ENCODE measurements around the gene FOXJ1.

DNA sequence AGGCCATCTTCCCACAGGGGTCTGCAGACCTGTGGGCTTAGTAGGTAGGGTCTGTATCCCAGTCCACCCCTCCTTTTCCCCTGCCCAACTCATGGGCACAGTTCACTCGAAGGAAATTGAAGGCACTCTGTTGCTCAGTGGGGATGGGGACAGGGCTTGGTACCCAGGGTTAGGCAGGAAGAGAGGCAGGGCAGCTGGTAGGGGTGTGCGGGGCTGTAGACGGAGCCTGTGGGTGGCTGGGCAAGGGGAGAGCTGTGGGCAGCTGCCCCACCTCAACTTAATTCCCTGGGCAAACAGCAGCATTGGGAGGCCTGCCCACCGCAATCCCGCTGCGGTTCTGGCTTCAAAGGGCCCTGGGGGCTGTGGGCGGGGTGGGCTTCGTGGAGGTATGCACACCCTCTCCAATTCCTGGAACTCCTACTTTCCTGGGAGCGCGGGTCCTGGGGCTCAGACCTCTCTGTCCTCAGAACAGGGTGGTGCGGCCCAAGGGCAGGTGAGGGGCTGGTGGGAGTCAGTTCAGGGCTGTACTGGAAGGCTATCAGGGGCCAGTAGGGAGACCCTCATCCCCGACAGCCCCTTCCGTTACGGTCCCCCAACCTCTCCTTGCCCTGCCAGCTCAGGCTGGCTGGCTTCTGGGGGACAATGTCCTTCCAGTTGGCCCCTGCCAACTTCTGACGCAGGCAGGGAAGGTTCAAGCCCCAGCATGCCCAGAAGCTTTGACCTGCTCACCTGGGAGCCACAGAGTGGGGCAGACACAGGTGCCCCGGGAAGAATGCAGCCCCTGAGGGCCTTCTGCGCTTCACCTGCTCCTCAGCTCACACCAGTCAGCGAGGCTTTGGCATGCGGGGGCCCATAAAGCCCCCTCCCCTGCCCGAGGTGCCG, 9.1 kb downstream of the FOXJ1 start:
- TF ChIP-seq GATA2 (IDR thresholded peaks at IDR 0.05; ENCODE audit: low read depth, low read length) (no peak), GATA3 (IDR thresholded peaks at IDR 0.05; ENCODE audit: low read depth, low read length) (no peak)

All from SH-SY5Y (cell line).